PC-3 (cell line): ENCODE results near the gene GPC1. TPM values are rescaled to one million over a fixed set of nuclear protein-coding genes. Genes with fewer than 3 reads are reported as not detected.

ENCODE experiments used
- ATAC-seq: fragments of 200-7000 bp; cut with Tn5 transposase; 2 replicates; pipeline ENCODE4 v1.9.1; 2020; ENCODE audit warnings: mild to moderate bottlenecking, moderate library complexity
- BruUV-seq: library from RNA; stranded (reverse); fragments of 400-500 nt; replicated peaks from 2 replicates; lab custom pipeline; 2021; lab: Mats Ljungman, UMichigan
- CTCF ChIA-PET: fragments of 300-600 bp; sonication (Branson Sonifier 250); formaldehyde crosslinking; loops from one replicate; lab custom pipeline; 2022; ENCODE audit warnings: antibody characterized with exemption; lab: Charles Lee
- POLR2A ChIA-PET: fragments of 300-600 bp; sonication (Branson Sonifier 250); formaldehyde crosslinking; loops from one replicate; lab custom pipeline; 2022; ENCODE audit warnings: antibody characterized with exemption; ENCODE audit not compliant: unreplicated experiment; lab: Charles Lee
- DNase-seq: peaks from one replicate; pipeline ENCODE4 v3.0.0-alpha.2; 2015
- H2AFZ ChIP-seq: fragments of 300-600 bp; sonication (generic); 2 replicates; pipeline ENCODE4 v1.6.0; 2016; ENCODE audit warnings: antibody characterized with exemption, low read length
- H3F3A ChIP-seq: fragments of 300-600 bp; sonication (generic); one replicate; pipeline ENCODE4 v1.6.0; 2017; ENCODE audit warnings: antibody characterized with exemption, low read length, control low read depth, mild to moderate bottlenecking; ENCODE audit not compliant: unreplicated experiment
- H3K27ac ChIP-seq: fragments of 300-600 bp; sonication (generic); 2 replicates; pipeline ENCODE4 v1.5.1; 2016; ENCODE audit warnings: mild to moderate bottlenecking, low read length
- H3K27me3 ChIP-seq: fragments of 300-600 bp; sonication (generic); 2 replicates; pipeline ENCODE4 v1.6.1; 2016; ENCODE audit warnings: low read length, mixed read lengths
- H3K36me3 ChIP-seq: fragments of 300-600 bp; sonication (generic); 2 replicates; pipeline ENCODE4 v1.6.1; 2016; ENCODE audit warnings: low read depth, mixed run types, low read length, mixed read lengths
- H3K4me1 ChIP-seq: fragments of 300-600 bp; sonication (generic); 2 replicates; pipeline ENCODE4 v1.5.1; 2016; ENCODE audit warnings: low read length; ENCODE audit not compliant: insufficient read depth
- H3K4me2 ChIP-seq: fragments of 300-600 bp; sonication (generic); 2 replicates; pipeline ENCODE4 v1.6.0; 2016; ENCODE audit warnings: low read length
- H3K4me3 ChIP-seq: fragments of 300-600 bp; sonication (generic); 2 replicates; pipeline ENCODE4 v1.5.1; 2016; ENCODE audit warnings: mild to moderate bottlenecking, low read length, mixed read lengths
- H3K79me2 ChIP-seq: fragments of 300-600 bp; sonication (generic); 2 replicates; pipeline ENCODE4 v1.6.1; 2017; ENCODE audit warnings: low read length, mixed read lengths
- H3K9ac ChIP-seq: fragments of 300-600 bp; sonication (generic); 2 replicates; pipeline ENCODE4 v1.6.0; 2016; ENCODE audit warnings: mild to moderate bottlenecking, low read length
- H3K9me2 ChIP-seq: fragments of 300-600 bp; sonication (generic); replicated peaks from 2 replicates; pipeline ENCODE4 v1.6.1; 2016; ENCODE audit warnings: mixed run types, low read length, mixed read lengths
- H3K9me3 ChIP-seq: fragments of 300-600 bp; sonication (generic); 2 replicates; pipeline ENCODE4 v1.6.1; 2016; ENCODE audit warnings: low read length, mixed read lengths
- H4K20me1 ChIP-seq: fragments of 300-600 bp; sonication (generic); 2 replicates; pipeline ENCODE4 v1.6.1; 2016; ENCODE audit warnings: low read length, mixed read lengths
- CTCF ChIP-seq: fragments of 300-600 bp; sonication (generic); conservative IDR thresholded peaks from 2 replicates; pipeline ENCODE4 v1.5.1; 2017; ENCODE audit warnings: antibody characterized with exemption, low read depth, mild to moderate bottlenecking, low read length
- EZH2 ChIP-seq: fragments of 300-600 bp; sonication (generic); IDR thresholded peaks from one replicate; pipeline ENCODE4 v1.6.1; 2017; ENCODE audit warnings: antibody characterized with exemption, mild to moderate bottlenecking, low read length; ENCODE audit not compliant: unreplicated experiment
- EZH2phosphoT487 ChIP-seq: fragments of 300-600 bp; sonication (generic); IDR thresholded peaks from 2 replicates; pipeline ENCODE4 v1.6.1; 2018; ENCODE audit warnings: mild to moderate bottlenecking, antibody characterized with exemption, low read length, borderline replicate concordance
- intact Hi-C: fragments of 100-400 bp; cut with micrococcal nuclease; formaldehyde crosslinking; loops from 2 replicates; pipeline ENCODE4 v1.9.0; 2023
- total RNA-seq: library from RNA; depleted of rRNA; stranded (reverse); fragments of >200 nt; gene quantifications from 2 replicates; pipeline ENCODE4 v1.2.3, GENCODE V29; 2014

Gene GPC1
- total RNA-seq, 1 experiment from 2014 or later, result 37.1 TPM

- H3K9me2 ChIP-seq, result no peaks in the 10 kb centered on the region
- TF ChIP-seq EZH2phosphoT487, result no peak
- H4K20me1 ChIP-seq, result no peaks in the 10 kb centered on the region
- no peak overlapping the region for H3K27ac ChIP-seq
- no peak overlapping the region for H3K4me2 ChIP-seq
- ChIA-PET CTCF (no interaction called here), POLR2A (no interaction called here)
- BruUV-seq, result no TSS peak
- DNase-seq (no peak), ATAC-seq (no peak)
- no peak overlapping the region for H3K4me3 ChIP-seq
- H3K36me3 ChIP-seq, result no peaks in the 10 kb centered on the region
- H3K9ac ChIP-seq, result no peak overlapping the region
- H2AFZ ChIP-seq, result no peak overlapping the region
- intact Hi-C loops, result no loop called here
- H3K27me3 ChIP-seq, result no peaks in the 10 kb centered on the region
- no peaks in the 10 kb centered on the region for H3K4me1 ChIP-seq
- no peaks in the 10 kb centered on the region for H3K79me2 ChIP-seq
- H3F3A ChIP-seq, result no peaks in the 10 kb centered on the region
- 0 out of 2 replicates have a peak, but pooled peaks cover 7% of the 10 kb centered on the region for H3K9me3 ChIP-seq
Observed at GRCh38 chr2:240420206-240421104, 15.0 kb upstream of the GPC1 start.

- Histone ChIP-seq H3K9ac (no peak overlapping the region), H3K4me2 (no peak overlapping the region), H4K20me1 (no peaks in the 10 kb centered on the region), H3K79me2 (no peaks in the 10 kb centered on the region), H3F3A (no peaks in the 10 kb centered on the region), H3K4me1 (peaks cover 3% of the 10 kb centered on the region), H3K36me3 (no peaks in the 10 kb centered on the region), H3K27ac (no peak overlapping the region), H3K9me3 (0 out of 2 replicates have a peak, but pooled peaks cover 7% of the 10 kb centered on the region), H3K27me3 (no peaks in the 10 kb centered on the region), H2AFZ (no peak overlapping the region), H3K9me2 (no peaks in the 10 kb centered on the region), H3K4me3 (no peak overlapping the region)
- DNase-seq (no peak), ATAC-seq (no peak)
- intact Hi-C loops, result no loop called here
- BruUV-seq, result no TSS peak
- ChIA-PET CTCF (no interaction called here), POLR2A (no interaction called here)
- no peak for TF ChIP-seq CTCF
- TF ChIP-seq EZH2phosphoT487, result no peak
- TF ChIP-seq EZH2, result no peak
Observed at GRCh38 chr2:240421381-240421780, 14.1 kb upstream of the GPC1 start.

GRCh38 chr2:240422658-240423329, 12.7 kb upstream of the GPC1 start:
- TF ChIP-seq CTCF (no peak), EZH2phosphoT487 (no peak), EZH2 (no peak)
- no TSS peak for BruUV-seq
- CTCF ChIA-PET, result no interaction called here

More at GRCh38 chr2:240422658-240423329, 12.7 kb upstream of the GPC1 start:
- H3K36me3 ChIP-seq, result no peaks in the 10 kb centered on the region
- H3K27me3 ChIP-seq, result no peaks in the 10 kb centered on the region
- H4K20me1 ChIP-seq, result no peaks in the 10 kb centered on the region
- POLR2A ChIA-PET, result no interaction called here
- H3F3A ChIP-seq, result no peaks in the 10 kb centered on the region
- H3K9ac ChIP-seq, result no peak overlapping the region
- H3K4me1 ChIP-seq, result peaks cover 13% of the 10 kb centered on the region
- no peak overlapping the region for H3K4me2 ChIP-seq
- H3K79me2 ChIP-seq, result no peaks in the 10 kb centered on the region
- DNase-seq (no peak), ATAC-seq (no peak)
- H2AFZ ChIP-seq, result no peak overlapping the region
- 0 out of 2 replicates have a peak, but pooled peaks cover 7% of the 10 kb centered on the region for H3K9me3 ChIP-seq
- H3K4me3 ChIP-seq, result no peak overlapping the region
- no peaks in the 10 kb centered on the region for H3K9me2 ChIP-seq
- intact Hi-C loops, result no loop called here
- H3K27ac ChIP-seq, result no peak overlapping the region
